ENCODE data around the gene HS3ST6.
"Not testable (repeated sequence)": the region's sequence is repeated elsewhere in the genome, so short reads cannot be mapped to it uniquely, and the experiment has no call there.

Gene HS3ST6

GRCh38 chr16:1924095-1924494, 5.9 kb upstream of the HS3ST6 start:
- no peak for DNase-seq

- DNase-seq: no peak
Measured at GRCh38 chr16:1923299-1924034, 5.3 kb upstream of the HS3ST6 start.

GRCh38 chr16:1922357-1922756, 4.1 kb upstream of the HS3ST6 start:
- DNase-seq: no peak

- no peak for DNase-seq
Measured at GRCh38 chr16:1920727-1921171, 2.5 kb upstream of the HS3ST6 start.

- not testable (repeated sequence) for DNase-seq
Measured at GRCh38 chr16:1920122-1920521, 1.9 kb upstream of the HS3ST6 start.

- no peak for DNase-seq
Measured at GRCh38 chr16:1919327-1919998, 1.2 kb upstream of the HS3ST6 start.

GRCh38 chr16:1917665-1918350, 407 bp downstream of the HS3ST6 start:
- DNase-seq: no peak

GRCh38 chr16:1917056-1917664, 1.1 kb downstream of the HS3ST6 start:
- no peak for DNase-seq

- no peak for DNase-seq
Measured at GRCh38 chr16:1916640-1916990, 1.6 kb downstream of the HS3ST6 start.

- DNase-seq: no peak
Measured at GRCh38 chr16:1915732-1916639, 2.2 kb downstream of the HS3ST6 start.

GRCh38 chr16:1914988-1915387, 3.2 kb downstream of the HS3ST6 start:
- DNase-seq: no peak

GRCh38 chr16:1914084-1914608, 4.1 kb downstream of the HS3ST6 start:
- no peak for DNase-seq

- DNase-seq: no peak
Measured at GRCh38 chr16:1913327-1914083, 4.7 kb downstream of the HS3ST6 start.

- DNase-seq: no peak
Measured at GRCh38 chr16:1912215-1912543, 6.0 kb downstream of the HS3ST6 start.

GRCh38 chr16:1911467-1912214, 6.6 kb downstream of the HS3ST6 start:
- DNase-seq: no peak

GRCh38 chr16:1909561-1910231, 8.5 kb downstream of the HS3ST6 start:
- no peak for DNase-seq

GRCh38 chr16:1908983-1909382, 9.2 kb downstream of the HS3ST6 start:
- no peak for DNase-seq

- no peak for DNase-seq
Measured at GRCh38 chr16:1908184-1908583, 10.0 kb downstream of the HS3ST6 start.

GRCh38 chr16:1907226-1907860, 10.9 kb downstream of the HS3ST6 start:
- no peak for DNase-seq

GRCh38 chr16:1906846-1907165, 11.4 kb downstream of the HS3ST6 start:
- DNase-seq: no peak

Measured in effector CD4-positive, alpha-beta T cell (primary cell).